Measurements from ENCODE around the gene PANK4. TPM values are rescaled to one million over a fixed set of nuclear protein-coding genes. Genes with fewer than 3 reads are reported as not detected.

PANK4 gene
- total and polyA plus RNA-seq, 9 of the 15 experiments (the other 6 are each of a cell fraction or from before 2014, with no cell fraction given) = 0.93 to 55.6 (median 31.5) TPM

GRCh38 chr1:2528966-2529783, 2.8 kb upstream of the PANK4 start:
- intact Hi-C loops (cut with micrococcal nuclease) (no loop called here), in situ Hi-C loops (cut with MboI) (loop anchor here (25.0 kb wide), 1 partner anchor 342 kb away; the partner anchor contains the start of gene FAAP20)
- DNase-seq (ENCODE audit: extremely low read depth in 1 of 4, low spot score in 3 of 4) (peak; percentile 68 to 74 (median 72)), FAIRE-seq (no peak), ATAC-seq (peak; percentile 15)
- Histone ChIP-seq H4K20me1 (replicated peaks; ENCODE audit: control insufficient read depth, insufficient read depth, low read length) (peaks cover 28% of the 10 kb centered on the region), H3K4me2 (ENCODE audit: insufficient read depth, low read length) (no peak overlapping the region; the same call in 1 of the 2 replicates), H3K9me1 (ENCODE audit: control insufficient read depth, insufficient read depth, low read length) (peaks cover 10% of the 10 kb centered on the region), H3K4me1 (replicated peaks in 1 of 2; ENCODE audit: control insufficient read depth in 2 of 2, insufficient read depth in 2 of 2, low read length in 2 of 2) (peaks cover 17 to 82% of the 10 kb centered on the region in 2 experiments; a peak in 4 of 5 replicates), H3K36me3 (ENCODE audit: control insufficient read depth, insufficient read depth, low read length) (peaks cover 9% of the 10 kb centered on the region; the same call in 1 of the 3 replicates), H3K27ac (ENCODE audit: extremely low read depth, low read depth, low read length) (no peak overlapping the region), H3K27me3 (ENCODE audit: control insufficient read depth in 2 of 2, insufficient read depth in 2 of 2, low read length in 2 of 2) (peaks cover 36 to 42% of the 10 kb centered on the region in 2 experiments; a peak in 4 of 5 replicates), H3K9ac (ENCODE audit: insufficient read depth in 1 of 2, low read depth in 2 of 2, low read length in 2 of 2) (peak overlapping the region in 1 of 2 experiments; percentile 65; a peak in 1 of 4 replicates), H3K4me3 (no peak overlapping the region), H2AFZ (ENCODE audit: low read depth, low read length) (peak overlapping the region; percentile 72; the same call in 1 of the 2 replicates), H3K79me2 (ENCODE audit: control insufficient read depth, insufficient read depth, low read length) (peaks cover 19% of the 10 kb centered on the region), H3K9me3 (replicated peaks; ENCODE audit: control insufficient read depth, insufficient read depth, low read depth, low read length) (no peaks in the 10 kb centered on the region)
- no TSS peak for BruUV-seq (replicated peaks)
- ChIA-PET CTCF (ENCODE audit: low intra/inter-chr PET ratio) (interaction anchor here (0.6 kb wide), 1 partner anchor 20 kb away, joined by 3 read pairs; no protein-coding TSS in a partner anchor), POLR2A (interaction anchor here (0.6 to 1.1 kb wide), 3 partner anchors 11 to 112 kb away, joined by 3 read pairs; no protein-coding TSS in a partner anchor)
- WGBS (ENCODE audit: insufficient coverage, low coverage, missing lambda C conversion rate) = 10% methylated on average over 39 of the region's 84 CpGs
- peak; percentile 24 for TF ChIP-seq TBP (optimal IDR thresholded peaks at IDR 0.05; ENCODE audit: low read depth, low read length)
- TF ChIP-seq ZBTB1 (CRISPR knock-in tag; IDR thresholded peaks at IDR 0.05; ENCODE audit: borderline replicate concordance, low read depth) = peak; percentile 79; the same call in 1 of the 2 replicates
- TF ChIP-seq, protein P1, sequence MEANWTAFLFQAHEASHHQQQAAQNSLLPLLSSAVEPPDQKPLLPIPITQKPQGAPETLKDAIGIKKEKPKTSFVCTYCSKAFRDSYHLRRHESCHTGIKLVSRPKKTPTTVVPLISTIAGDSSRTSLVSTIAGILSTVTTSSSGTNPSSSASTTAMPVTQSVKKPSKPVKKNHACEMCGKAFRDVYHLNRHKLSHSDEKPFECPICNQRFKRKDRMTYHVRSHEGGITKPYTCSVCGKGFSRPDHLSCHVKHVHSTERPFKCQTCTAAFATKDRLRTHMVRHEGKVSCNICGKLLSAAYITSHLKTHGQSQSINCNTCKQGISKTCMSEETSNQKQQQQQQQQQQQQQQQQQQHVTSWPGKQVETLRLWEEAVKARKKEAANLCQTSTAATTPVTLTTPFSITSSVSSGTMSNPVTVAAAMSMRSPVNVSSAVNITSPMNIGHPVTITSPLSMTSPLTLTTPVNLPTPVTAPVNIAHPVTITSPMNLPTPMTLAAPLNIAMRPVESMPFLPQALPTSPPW (CRISPR knock-in tag; IDR thresholded peaks at IDR 0.05) = peak; percentile 24; the same call in 1 of the 2 replicates
- TF ChIP-seq CTBP1 (IDR thresholded peaks at IDR 0.05; ENCODE audit: borderline replicate concordance) = peak; percentile 57; the same call in 1 of the 2 replicates
- TF ChIP-seq, protein P2, sequence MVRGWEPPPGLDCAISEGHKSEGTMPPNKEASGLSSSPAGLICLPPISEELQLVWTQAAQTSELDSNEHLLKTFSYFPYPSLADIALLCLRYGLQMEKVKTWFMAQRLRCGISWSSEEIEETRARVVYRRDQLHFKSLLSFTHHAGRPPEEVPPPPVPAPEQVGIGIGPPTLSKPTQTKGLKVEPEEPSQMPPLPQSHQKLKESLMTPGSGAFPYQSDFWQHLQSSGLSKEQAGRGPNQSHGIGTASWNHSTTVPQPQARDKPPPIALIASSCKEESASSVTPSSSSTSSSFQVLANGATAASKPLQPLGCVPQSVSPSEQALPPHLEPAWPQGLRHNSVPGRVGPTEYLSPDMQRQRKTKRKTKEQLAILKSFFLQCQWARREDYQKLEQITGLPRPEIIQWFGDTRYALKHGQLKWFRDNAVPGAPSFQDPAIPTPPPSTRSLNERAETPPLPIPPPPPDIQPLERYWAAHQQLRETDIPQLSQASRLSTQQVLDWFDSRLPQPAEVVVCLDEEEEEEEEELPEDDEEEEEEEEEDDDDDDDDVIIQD (CRISPR knock-in tag; IDR thresholded peaks at IDR 0.05) = no peak
- TF ChIP-seq, protein P3, sequence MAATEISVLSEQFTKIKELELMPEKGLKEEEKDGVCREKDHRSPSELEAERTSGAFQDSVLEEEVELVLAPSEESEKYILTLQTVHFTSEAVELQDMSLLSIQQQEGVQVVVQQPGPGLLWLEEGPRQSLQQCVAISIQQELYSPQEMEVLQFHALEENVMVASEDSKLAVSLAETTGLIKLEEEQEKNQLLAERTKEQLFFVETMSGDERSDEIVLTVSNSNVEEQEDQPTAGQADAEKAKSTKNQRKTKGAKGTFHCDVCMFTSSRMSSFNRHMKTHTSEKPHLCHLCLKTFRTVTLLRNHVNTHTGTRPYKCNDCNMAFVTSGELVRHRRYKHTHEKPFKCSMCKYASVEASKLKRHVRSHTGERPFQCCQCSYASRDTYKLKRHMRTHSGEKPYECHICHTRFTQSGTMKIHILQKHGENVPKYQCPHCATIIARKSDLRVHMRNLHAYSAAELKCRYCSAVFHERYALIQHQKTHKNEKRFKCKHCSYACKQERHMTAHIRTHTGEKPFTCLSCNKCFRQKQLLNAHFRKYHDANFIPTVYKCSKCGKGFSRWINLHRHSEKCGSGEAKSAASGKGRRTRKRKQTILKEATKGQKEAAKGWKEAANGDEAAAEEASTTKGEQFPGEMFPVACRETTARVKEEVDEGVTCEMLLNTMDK (IDR thresholded peaks at IDR 0.05; ENCODE audit: borderline replicate concordance, insufficient read depth, low read depth, low read length, poor library complexity, severe bottlenecking) = peak; percentile 45
- TF ChIP-seq FIP1L1 (IDR thresholded peaks at IDR 0.05; ENCODE audit: low read depth, low read length, poor library complexity, severe bottlenecking) = peak; percentile 8
- TF ChIP-seq CXXC5 (CRISPR knock-in tag; IDR thresholded peaks at IDR 0.05) = peak; percentile 67
- TF ChIP-seq MTA3 (IDR thresholded peaks at IDR 0.05; ENCODE audit: borderline replicate concordance) = 0 out of 2 replicates have a peak, but pooled peaks have one; percentile 35
- TF ChIP-seq PHF8 (IDR thresholded peaks at IDR 0.05; ENCODE audit: borderline replicate concordance, low read length) = peak; percentile 27; the same call in 1 of the 2 replicates
- 0 out of 2 replicates have a peak, but pooled peaks have one; percentile 38 for TF ChIP-seq HDAC6 (IDR thresholded peaks at IDR 0.05; ENCODE audit: low read depth, low read length)
- no peak for TF ChIP-seq ZNF24 (IDR thresholded peaks at IDR 0.05)
- no peak for TF ChIP-seq TEAD2 (tag; IDR thresholded peaks at IDR 0.05)
- TF ChIP-seq ZFX (CRISPR knock-in tag; IDR thresholded peaks at IDR 0.05) = peak; percentile 35; the same call in 1 of the 2 replicates
- peak; percentile 12 for TF ChIP-seq CHD1 (IDR thresholded peaks at IDR 0.05; ENCODE audit: low read length)
